ENCODE results near the gene TIMP1.

- TF ChIP-seq CTCF (IDR thresholded peaks at IDR 0.05) (no peak), EZH2 (IDR thresholded peaks at IDR 0.05; ENCODE audit: borderline replicate concordance, insufficient read depth, low read depth, low read length, poor library complexity, severe bottlenecking) (no peak)
These were observed 36.8 kb downstream of the TIMP1 start for GRCh38 chrX:47618923-47619485.
